HCT116 (cell line): ENCODE measurements around the gene SETD2. TPM values are rescaled to one million over a fixed set of nuclear protein-coding genes. Genes with fewer than 3 reads are reported as not detected.

Experiments used
- ATAC-seq: fragments of 200-7000 bp; cut with Tn5 transposase; 2 replicates; pipeline ENCODE4 v1.9.1; 2020; ENCODE audit warnings: mild to moderate bottlenecking, moderate library complexity
- BruUV-seq: library from RNA; stranded (reverse); fragments of 400-500 nt; replicated peaks from 2 replicates; lab custom pipeline; 2021; lab: Mats Ljungman, UMichigan
- CTCF ChIA-PET: fragments of 300-600 bp; sonication (Branson Sonifier 250); formaldehyde crosslinking; loops from one replicate; lab custom pipeline; 2021; ENCODE audit warnings: antibody characterized with exemption; lab: Charles Lee
- POLR2A ChIA-PET: fragments of 300-600, 350-600 bp; sonication (Branson Sonifier 250); formaldehyde crosslinking; loops from one replicate; lab custom pipeline; 2021; ENCODE audit warnings: antibody characterized with exemption; lab: Charles Lee
- RAD21 ChIA-PET, 2 experiments: fragments of 300-600 bp; sonication (Branson Sonifier 250); formaldehyde crosslinking; loops; one replicate each; lab custom pipeline; 2023; ENCODE audit warnings: low total read pairs in 2 of 2; ENCODE audit not compliant: uncharacterized antibody in 2 of 2, unreplicated experiment in 2 of 2, low non-redundant PET in 1 of 2; lab: Charles Lee
- DNase-seq: peaks from one replicate; pipeline ENCODE4 v3.0.0-alpha.2; 2010; ENCODE audit warnings: low read depth, low spot score
- H2AFZ ChIP-seq: fragments of 200-600 bp; shearing (Covaris generic), sonication (generic); 2 replicates; pipeline ENCODE4 v1.6.1; 2017; ENCODE audit warnings: low read depth, mixed run types, mixed read lengths, antibody characterized with exemption, low read length; ENCODE audit not compliant: poor library complexity, severe bottlenecking
- H3K27ac ChIP-seq: 2 replicates; pipeline ENCODE4 v1.5.1; 2012; ENCODE audit warnings: low read depth, low read length
- H3K27me3 ChIP-seq: fragments of 200-600 bp; sonication (generic); 2 replicates; pipeline ENCODE4 v1.6.1; 2016; ENCODE audit warnings: mixed run types, low read length, mixed read lengths; ENCODE audit not compliant: insufficient read depth
- H3K36me3 ChIP-seq, 2 experiments: fragments of 200-500 bp in 1 of 2; fragments of 200-600 bp in 1 of 2; sonication (Bioruptor generic) in 1 of 2; sonication (generic) in 1 of 2; 2 replicates each; pipeline versions ENCODE4 v1.5.1 to v1.6.1; 2014 to 2016; ENCODE audit warnings: low read length in 2 of 2, inconsistent platforms in 1 of 2, mixed read lengths in 1 of 2, mixed run types in 1 of 2; ENCODE audit not compliant: insufficient read depth in 2 of 2, control insufficient read depth in 1 of 2
- H3K4me1 ChIP-seq, 2 experiments: fragments of 200-600 bp in 1 of 2; sonication (generic) in 1 of 2; 2 replicates each; pipeline versions ENCODE4 v1.5.1 to v1.6.1; 2012 to 2017; ENCODE audit warnings: low read length in 2 of 2, inconsistent platforms in 1 of 2, mild to moderate bottlenecking in 1 of 2, mixed read lengths in 1 of 2, mixed run types in 1 of 2, moderate library complexity in 1 of 2; ENCODE audit not compliant: insufficient read depth in 2 of 2, control insufficient read depth in 1 of 2
- H3K4me2 ChIP-seq: fragments of 200-600 bp; sonication (generic); 2 replicates; pipeline ENCODE4 v1.6.1; 2017; ENCODE audit warnings: mixed run types, low read length, mixed read lengths
- H3K4me3 ChIP-seq, 2 experiments: fragments of 200-600 bp in 1 of 2; sonication (generic) in 1 of 2; replicated peaks in 1 of 2; 2 replicates each; pipeline ENCODE4 v1.5.1; 2011 to 2016; ENCODE audit warnings: low read length in 2 of 2, control low read depth in 1 of 2, low read depth in 1 of 2, mild to moderate bottlenecking in 1 of 2, mixed read lengths in 1 of 2, mixed run types in 1 of 2
- H3K79me2 ChIP-seq: fragments of 200-600 bp; sonication (generic); 2 replicates; pipeline ENCODE4 v1.6.1; 2017; ENCODE audit warnings: mild to moderate bottlenecking, mixed run types, low read length, moderate library complexity, mixed read lengths; ENCODE audit not compliant: insufficient read depth
- H3K9ac ChIP-seq: fragments of 200-600 bp; sonication (generic); 2 replicates; pipeline ENCODE4 v1.6.1; 2016; ENCODE audit warnings: low read length, mixed read lengths
- H3K9me2 ChIP-seq: fragments of 200-600 bp; sonication (generic), shearing (Covaris generic); 2 replicates; pipeline ENCODE4 v1.6.1; 2017; ENCODE audit warnings: mixed run types, mild to moderate bottlenecking, moderate library complexity; ENCODE audit not compliant: insufficient read depth
- H3K9me3 ChIP-seq, 2 experiments: fragments of 200-500 bp in 1 of 2; fragments of 200-600 bp in 1 of 2; sonication (Bioruptor generic) in 1 of 2; sonication (generic) in 1 of 2; 2 replicates each; pipeline ENCODE4 v1.6.1; 2014 to 2017; ENCODE audit warnings: low read length in 2 of 2, mixed read lengths in 2 of 2, inconsistent platforms in 1 of 2, low read depth in 1 of 2, mild to moderate bottlenecking in 1 of 2, mixed run types in 1 of 2, moderate library complexity in 1 of 2; ENCODE audit not compliant: control insufficient read depth in 1 of 2, insufficient read depth in 1 of 2
- H4K20me1 ChIP-seq: fragments of 200-600 bp; sonication (generic), shearing (Covaris generic); 2 replicates; pipeline ENCODE4 v1.6.1; 2017; ENCODE audit warnings: mixed run types, mild to moderate bottlenecking, moderate library complexity; ENCODE audit not compliant: insufficient read depth
- ATF3 ChIP-seq: IDR thresholded peaks from 2 replicates; pipeline ENCODE4 v1.6.1; 2012
- EGR1 ChIP-seq: IDR thresholded peaks from 2 replicates; pipeline ENCODE4 v1.6.1; 2012; ENCODE audit warnings: low read depth
- EZH2phosphoT487 ChIP-seq: fragments of 200-600 bp; IDR thresholded peaks from 2 replicates; pipeline ENCODE4 v1.6.1; 2018; ENCODE audit warnings: antibody characterized with exemption, borderline replicate concordance
- FOSL1 ChIP-seq: IDR thresholded peaks from 2 replicates; pipeline ENCODE4 v1.6.1; 2012; ENCODE audit warnings: low read depth
- JUND ChIP-seq: IDR thresholded peaks from 2 replicates; pipeline ENCODE4 v1.6.1; 2012
- MAX ChIP-seq: IDR thresholded peaks from 2 replicates; pipeline ENCODE4 v1.6.1; 2012
- POLR2A ChIP-seq: IDR thresholded peaks from 2 replicates; pipeline ENCODE4 v1.7.0; 2011; ENCODE audit warnings: borderline replicate concordance; ENCODE audit not compliant: insufficient read depth, insufficient read length; ENCODE audit errors: extremely low read depth
- POLR2AphosphoS5 ChIP-seq: IDR thresholded peaks from 2 replicates; pipeline ENCODE4 v1.6.1; 2011; ENCODE audit warnings: mild to moderate bottlenecking, low read depth, low read length, moderate library complexity
- REST ChIP-seq: IDR thresholded peaks from 2 replicates; pipeline ENCODE4 v1.6.1; 2012; ENCODE audit warnings: low read depth
- SIN3A ChIP-seq: IDR thresholded peaks from 2 replicates; pipeline ENCODE4 v1.6.1; 2012; ENCODE audit warnings: low read depth
- SP1 ChIP-seq: IDR thresholded peaks from 2 replicates; pipeline ENCODE4 v1.6.1; 2012; ENCODE audit warnings: low read depth
- SRF ChIP-seq: IDR thresholded peaks from 2 replicates; pipeline ENCODE4 v1.6.1; 2012; ENCODE audit warnings: low read depth
- TCF7L2 ChIP-seq: IDR thresholded peaks from 2 replicates; pipeline ENCODE4 v1.7.0; 2011; ENCODE audit warnings: borderline replicate concordance, inconsistent platforms; ENCODE audit not compliant: insufficient read depth, insufficient read length; ENCODE audit errors: extremely low read depth
- YY1 ChIP-seq: IDR thresholded peaks from 2 replicates; pipeline ENCODE4 v1.6.1; 2011; ENCODE audit warnings: low read length, low read depth, moderate library complexity, mild to moderate bottlenecking; ENCODE audit not compliant: insufficient replicate concordance; ENCODE audit errors: extremely low read depth
- ZFX ChIP-seq: fragments of 450-650 bp; IDR thresholded peaks from 2 replicates; pipeline ENCODE4 v1.6.1; 2017
- ZNF274 ChIP-seq: fragments of 200-500 bp; sonication (Bioruptor generic); IDR thresholded peaks from 2 replicates; pipeline ENCODE4 v1.6.1; 2014; ENCODE audit warnings: mild to moderate bottlenecking, low read depth, low read length, inconsistent platforms
- intact Hi-C: fragments of 100-400 bp; cut with micrococcal nuclease; formaldehyde crosslinking; loops from 2 replicates; pipeline ENCODE4 v1.10.0; 2022
- total RNA-seq: library from RNA; stranded (reverse); gene quantifications from one replicate; pipeline ENCODE4 v1.2.1, GENCODE V29; 2021; ENCODE audit not compliant: unreplicated experiment

The SETD2 gene
- total RNA-seq, 1 experiment from 2014 or later = 33.0 TPM

- Histone ChIP-seq H3K4me3 (no peak overlapping the region), H3K4me1 (no peaks in the 10 kb centered on the region), H3K9me3 (no peaks in the 10 kb centered on the region), H3K79me2 (peaks cover 5% of the 10 kb centered on the region), H3K27me3 (no peaks in the 10 kb centered on the region), H3K9me2 (no peaks in the 10 kb centered on the region), H2AFZ (no peak overlapping the region), H3K27ac (no peak overlapping the region), H3K4me2 (no peak overlapping the region), H4K20me1 (peaks cover 16% of the 10 kb centered on the region; the same call in 1 of the 2 replicates), H3K36me3 (0 out of 4 replicates have a peak, but pooled peaks cover 0 to 3% of the 10 kb centered on the region in 2 experiments), H3K9ac (no peak overlapping the region)
- ChIA-PET POLR2A (no interaction called here), RAD21 (no interaction called here), CTCF (no interaction called here)
- intact Hi-C loops = no loop called here
- no peak for DNase-seq
- TF ChIP-seq ZFX (no peak), SIN3A (no peak), EZH2phosphoT487 (no peak), TCF7L2 (no peak), FOSL1 (no peak), REST (no peak)
- ATAC-seq = peak; percentile 50; the same call in 1 of the 2 replicates
- BruUV-seq = no TSS peak
Measured at GRCh38 chr3:47028667-47029066, 135.2 kb downstream of the SETD2 start.

- Histone ChIP-seq H3K36me3 (0 out of 4 replicates have a peak, but pooled peaks cover 0 to 3% of the 10 kb centered on the region in 2 experiments), H4K20me1 (peaks cover 16% of the 10 kb centered on the region; the same call in 1 of the 2 replicates), H3K4me1 (no peaks in the 10 kb centered on the region), H3K27me3 (no peaks in the 10 kb centered on the region), H3K79me2 (peaks cover 7% of the 10 kb centered on the region), H2AFZ (no peak overlapping the region), H3K9ac (no peak overlapping the region), H3K9me3 (no peaks in the 10 kb centered on the region), H3K4me2 (no peak overlapping the region), H3K9me2 (no peaks in the 10 kb centered on the region), H3K4me3 (no peak overlapping the region), H3K27ac (no peak overlapping the region)
- intact Hi-C loops = no loop called here
- no peak for DNase-seq
- ChIA-PET POLR2A (no interaction called here), RAD21 (no interaction called here), CTCF (no interaction called here)
- BruUV-seq = no TSS peak
- no peak for ATAC-seq
- no peak for TF ChIP-seq YY1
- TF ChIP-seq ZFX = no peak
- TF ChIP-seq JUND = no peak
- TF ChIP-seq SRF = no peak
- no peak for TF ChIP-seq TCF7L2
- TF ChIP-seq ATF3 = no peak
- no peak for TF ChIP-seq EGR1
- TF ChIP-seq POLR2A = no peak
- TF ChIP-seq SP1 = no peak
- TF ChIP-seq ZNF274 = no peak
- no peak for TF ChIP-seq EZH2phosphoT487
- no peak for TF ChIP-seq MAX
- no peak for TF ChIP-seq POLR2AphosphoS5
Measured at GRCh38 chr3:47028146-47028545, 135.8 kb downstream of the SETD2 start.
